Effector CD8-positive, alpha-beta T cell (primary cell): Measurements from ENCODE around the gene LOC101059915.
"Not testable (repeated sequence)": the region's sequence is repeated elsewhere in the genome, so short reads cannot be mapped to it uniquely, and the experiment has no call there.

Experiments used
- DNase-seq: peaks from one replicate; lab custom pipeline; 2025; lab: John Stamatoyannopoulos, UW

LOC101059915 gene

GRCh38 chrX:71675636-71676035 lies 8.3 kb downstream of the LOC101059915 start:
- DNase-seq = not testable (repeated sequence)

DNA sequence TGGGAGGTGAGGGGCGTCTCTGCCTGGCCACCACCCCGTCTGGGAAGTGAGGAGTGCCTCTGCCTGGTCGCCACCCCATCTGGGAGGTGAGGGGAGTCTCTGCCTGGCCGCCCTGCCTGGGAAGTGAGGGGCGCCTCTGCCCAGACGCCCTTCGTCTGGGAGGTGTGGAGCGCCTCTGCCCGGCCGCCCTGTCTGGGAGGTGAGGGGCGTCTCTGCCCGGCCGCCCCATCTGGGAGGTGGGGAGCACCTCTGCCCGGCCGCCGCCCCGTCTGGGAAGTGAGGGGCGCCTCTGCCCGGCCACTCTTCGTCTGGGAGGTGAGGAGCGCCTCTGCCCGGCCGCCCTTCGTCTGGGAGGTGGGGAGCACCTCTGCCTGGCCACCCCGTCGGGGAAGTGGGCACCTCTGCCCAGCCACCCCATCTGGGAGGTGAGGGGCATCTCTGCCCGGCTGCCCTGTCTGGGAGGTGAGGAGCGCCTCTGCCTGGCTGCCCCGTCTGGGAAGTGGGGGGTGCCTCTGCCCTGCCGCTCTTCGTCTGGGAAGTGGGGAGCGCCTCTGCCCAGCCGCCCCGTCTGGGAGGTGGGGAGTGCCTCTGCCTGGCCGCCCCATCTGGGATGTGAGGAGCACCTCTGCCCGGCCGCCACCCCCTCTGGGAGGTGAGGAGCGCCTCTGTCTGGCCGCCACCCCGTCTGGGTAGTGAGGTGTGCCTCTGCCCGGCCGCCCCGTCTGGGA lies 8.9 kb downstream of the LOC101059915 start:
- DNase-seq = not testable (repeated sequence)

DNA sequence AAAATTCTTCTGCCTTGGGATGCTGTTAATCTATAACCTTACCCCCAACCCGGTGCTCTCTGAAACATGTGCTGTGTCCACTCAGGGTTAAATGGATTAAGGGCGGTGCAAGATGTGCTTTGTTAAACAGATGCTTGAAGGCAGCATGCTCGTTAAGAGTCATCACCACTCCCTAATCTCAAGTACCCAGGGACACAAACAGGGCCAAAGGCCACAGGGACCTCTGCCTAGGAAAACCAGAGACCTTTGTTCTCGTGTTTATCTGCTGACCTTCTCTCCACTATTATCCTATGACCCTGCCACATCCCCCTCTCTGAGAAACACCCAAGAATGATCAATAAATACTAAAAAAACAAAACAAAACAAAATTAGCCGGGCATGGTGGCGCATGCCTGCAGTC lies 9.8 kb downstream of the LOC101059915 start:
- not testable (repeated sequence) for DNase-seq

DNA sequence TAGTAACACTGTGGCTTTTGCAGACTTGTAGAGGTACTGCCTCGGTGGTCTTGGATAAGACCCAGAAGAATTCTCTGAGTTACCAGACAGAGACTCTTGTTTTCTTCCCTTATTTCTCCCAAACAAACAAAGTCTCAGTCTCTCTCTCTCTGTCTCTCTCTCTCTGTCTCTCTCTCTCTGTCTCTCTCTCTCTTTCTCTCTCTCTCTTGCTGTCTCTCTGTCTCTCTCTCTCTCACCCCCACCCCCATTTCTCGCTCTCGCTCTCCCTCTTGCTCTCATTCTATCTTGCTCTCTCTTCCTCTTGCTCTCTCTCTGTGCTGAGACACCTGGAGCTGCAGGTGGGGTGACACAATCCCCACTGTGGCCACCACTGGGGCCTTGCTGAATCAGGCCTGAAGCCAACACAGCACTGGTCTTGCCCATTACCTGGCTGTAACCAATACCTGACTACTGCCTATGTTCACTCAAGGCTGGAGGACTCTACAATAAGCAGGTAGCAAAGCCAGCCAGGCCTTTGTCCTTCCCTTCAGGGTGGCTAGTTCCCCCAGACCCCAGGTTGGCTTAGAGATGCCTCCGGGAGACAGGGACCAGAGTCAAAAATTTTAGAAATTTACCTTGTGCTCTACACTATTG lies 12.3 kb downstream of the LOC101059915 start:
- no peak for DNase-seq

GRCh38 chrX:71696641-71697465 lies 29.5 kb downstream of the LOC101059915 start:
- DNase-seq = not testable (repeated sequence)

GRCh38 chrX:71697466-71698298 lies 30.3 kb downstream of the LOC101059915 start:
- DNase-seq = not testable (repeated sequence)

- not testable (repeated sequence) for DNase-seq
Measured at GRCh38 chrX:71698299-71699022, 31.1 kb downstream of the LOC101059915 start.

- not testable (repeated sequence) for DNase-seq
Measured at GRCh38 chrX:71699023-71699344, 31.6 kb downstream of the LOC101059915 start.

GRCh38 chrX:71702853-71703252 lies 35.5 kb downstream of the LOC101059915 start:
- not testable (repeated sequence) for DNase-seq

DNA sequence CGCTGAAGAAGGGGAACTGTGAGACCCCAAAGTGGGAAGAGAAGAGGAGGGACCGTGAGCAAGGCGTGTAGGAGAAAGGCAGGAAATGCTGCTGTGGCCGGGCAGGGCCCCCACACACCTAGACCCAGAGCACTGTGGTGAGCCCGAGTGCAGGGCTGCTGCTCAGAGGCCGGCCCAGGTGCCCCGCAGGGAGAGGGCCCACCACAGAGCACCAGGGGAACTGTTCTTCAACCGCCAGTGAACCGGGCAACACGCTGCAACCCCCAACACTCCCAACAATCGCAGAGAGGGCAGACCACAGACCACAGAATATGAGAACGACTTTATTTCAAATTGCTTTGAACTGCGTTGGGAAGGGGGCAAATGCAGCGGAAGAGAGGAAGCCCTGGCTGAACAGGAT lies 46.7 kb downstream of the LOC101059915 start:
- not testable (repeated sequence) for DNase-seq

GRCh38 chrX:71715551-71715950 lies 48.2 kb downstream of the LOC101059915 start:
- DNase-seq = not testable (repeated sequence)

DNA sequence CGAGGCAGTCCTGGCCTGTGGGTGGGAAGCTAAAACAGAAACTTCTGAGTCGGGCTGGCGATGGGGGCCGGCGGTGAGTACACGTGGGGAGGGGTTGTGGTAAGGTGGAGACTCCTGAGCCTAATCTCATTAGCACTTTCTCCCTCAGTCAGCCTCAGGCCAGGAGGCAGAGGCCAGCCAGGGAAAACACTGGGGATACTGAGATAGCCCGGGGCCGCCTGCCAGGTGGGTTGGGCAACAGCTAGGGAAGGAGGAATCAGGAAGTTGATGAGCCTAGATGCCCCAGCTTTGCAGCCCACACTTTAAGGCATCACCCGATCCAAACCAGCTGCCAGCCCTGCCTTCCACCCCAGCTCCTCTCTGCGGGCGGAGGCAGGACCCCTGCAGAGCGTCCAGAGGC lies 49.0 kb downstream of the LOC101059915 start:
- DNase-seq = not testable (repeated sequence)

DNA sequence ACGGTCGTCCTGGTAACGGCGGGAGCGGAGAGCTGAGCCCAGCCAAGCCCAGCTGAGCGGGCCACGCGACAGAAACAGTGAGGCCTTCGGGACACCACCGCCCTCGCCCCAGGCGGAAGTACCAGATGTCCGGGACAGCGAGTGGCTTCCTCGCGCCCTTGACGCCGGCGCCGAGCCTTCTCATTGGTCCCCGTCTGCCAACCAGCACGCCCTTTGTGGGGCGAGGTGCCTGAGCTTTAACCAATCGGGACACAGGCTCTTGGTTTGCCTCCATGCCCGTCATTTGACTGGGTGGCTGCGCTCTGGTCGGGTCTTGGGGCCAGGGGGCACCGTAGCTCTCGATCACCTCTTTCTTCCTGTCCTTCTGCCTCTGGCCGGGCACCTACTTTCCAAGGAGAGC lies 50.8 kb downstream of the LOC101059915 start, which contains the start of gene CXorf49:
CXorf49 (minus strand) TSS at position 101 of the 400 bp plus-strand sequence. CDS start 134 bp downstream, outside the sequence.
- not testable (repeated sequence) for DNase-seq

DNA sequence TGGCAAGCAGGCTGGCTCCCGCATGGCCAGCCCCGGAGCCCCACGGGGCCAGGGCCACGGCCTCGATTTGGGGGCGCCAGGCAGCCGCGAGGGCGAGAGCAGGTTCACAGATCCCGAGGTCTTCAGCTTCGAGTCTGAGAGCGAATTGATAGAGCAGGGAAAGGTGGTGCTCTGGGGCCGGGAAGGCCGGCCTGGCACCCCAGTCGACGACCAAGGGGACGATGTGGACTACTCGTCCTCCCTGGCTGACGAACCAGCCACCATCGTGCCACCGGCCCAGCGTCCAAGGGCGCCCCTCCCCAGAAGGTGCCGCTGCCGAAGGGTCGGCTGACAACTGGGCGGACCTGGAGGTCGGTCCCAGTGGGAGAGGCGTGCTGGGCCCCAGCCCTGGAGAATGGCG lies 51.8 kb downstream of the LOC101059915 start:
- not testable (repeated sequence) for DNase-seq

DNA sequence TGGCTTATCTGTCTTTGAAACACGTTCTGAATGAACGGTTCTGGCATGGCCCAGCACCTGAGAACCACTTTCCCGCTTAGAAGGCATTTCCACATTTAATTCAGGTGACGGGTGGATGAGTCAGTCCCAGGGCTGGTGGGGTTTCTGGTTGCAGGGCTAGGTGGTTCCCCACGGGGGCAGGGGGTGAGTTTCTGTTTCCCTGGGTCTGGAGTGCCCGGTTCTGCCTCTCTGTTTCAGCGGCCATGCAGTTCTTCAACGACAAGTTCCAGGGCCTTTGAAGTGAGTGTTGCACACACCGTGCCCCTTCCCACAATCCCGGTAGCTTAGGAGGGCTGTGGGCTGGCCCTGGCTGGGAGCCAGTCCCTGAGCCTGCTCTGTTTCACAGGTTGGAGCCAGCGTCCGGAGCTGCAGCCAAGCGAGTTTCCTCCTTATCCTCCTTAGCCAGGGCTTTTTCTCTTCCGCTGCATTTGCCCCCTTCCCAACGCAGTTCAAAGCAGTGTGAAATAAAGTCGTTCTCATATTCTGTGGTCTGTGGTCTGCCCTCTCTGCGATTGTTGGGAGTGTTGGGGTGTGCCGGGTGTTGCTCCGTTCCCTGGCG lies 53.0 kb downstream of the LOC101059915 start:
- not testable (repeated sequence) for DNase-seq
